Esophagus muscularis mucosa (tissue), 4 donors: ENCODE measurements around the gene SCG2. TPM values are rescaled to one million over a fixed set of nuclear protein-coding genes. Genes with fewer than 3 reads are reported as not detected.

Experiments
- DNase-seq: peaks from one replicate; pipeline ENCODE4 v3.0.0-alpha.2; 2017; ENCODE audit errors: extremely low spot score
- H3K27ac ChIP-seq, 4 donors: fragments of 200-600 bp; sonication (generic); replicated peaks in 1 of 4; 1 replicate in 3 of 4; 2 replicates in 1 of 4; pipeline ENCODE4 v1.5.1; 2016 to 2019; ENCODE audit warnings: mild to moderate bottlenecking in 1 of 4
- H3K27me3 ChIP-seq, 4 donors: fragments of 200-600 bp; sonication (generic); one replicate each; pipeline versions ENCODE4 v1.5.1 to v1.6.0; 2016 to 2019
- H3K36me3 ChIP-seq, 4 donors: fragments of 200-600 bp; sonication (generic); one replicate each; pipeline ENCODE4 v1.5.1; 2016 to 2019
- H3K4me1 ChIP-seq, 4 donors: fragments of 200-600 bp; sonication (generic); one replicate each; pipeline ENCODE4 v1.5.1; 2016 to 2019
- H3K4me3 ChIP-seq, 4 donors: fragments of 200-600 bp; sonication (generic); 1 replicate in 2 of 4; 2 replicates in 2 of 4; pipeline ENCODE4 v1.5.1; 2016 to 2019; ENCODE audit warnings: mild to moderate bottlenecking in 4 of 4, moderate library complexity in 1 of 4
- H3K9me3 ChIP-seq, 4 donors: fragments of 200-600 bp; sonication (generic); 1 replicate in 3 of 4; 2 replicates in 1 of 4; pipeline ENCODE4 v1.5.1; 2016 to 2019
- CTCF ChIP-seq, 3 experiments: fragments of 200-600 bp in 2 of 3; fragments of 450-650 bp in 1 of 3; sonication (generic) in 2 of 3; IDR thresholded peaks; one replicate each; pipeline ENCODE4 v1.5.1; 2017 to 2019; ENCODE audit warnings: antibody characterized with exemption in 3 of 3, mild to moderate bottlenecking in 2 of 3, moderate library complexity in 1 of 3
- EP300 ChIP-seq: sonication (generic); formaldehyde crosslinking; IDR thresholded peaks from one replicate; pipeline ENCODE4 v1.6.1; 2017; ENCODE audit warnings: antibody characterized with exemption
- POLR2A ChIP-seq: fragments of 450-650 bp; IDR thresholded peaks from one replicate; pipeline ENCODE4 v1.6.1; 2017; ENCODE audit warnings: antibody characterized with exemption, moderate library complexity, mild to moderate bottlenecking, low read depth
- POLR2AphosphoS5 ChIP-seq, 2 donors: sonication (generic); formaldehyde crosslinking; IDR thresholded peaks; one replicate each; pipeline ENCODE4 v1.6.1; 2017; ENCODE audit warnings: antibody characterized with exemption in 2 of 2
- WGBS: methylation state at CpG from one replicate; pipeline ENCODE4 v1.1.5; 2018; 5-methylcytosine and 5-hydroxymethylcytosine counted together
- intact Hi-C: fragments of 100-400 bp; cut with DNase I; formaldehyde crosslinking; loops from one replicate; pipeline ENCODE4 v1.15.1; 2023
- total RNA-seq, 4 donors: library from RNA; depleted of rRNA; stranded (reverse); fragments of >200 nt; gene quantifications; one replicate each; pipeline versions ENCODE4 v1.1.0 to v1.2.1, GENCODE V29; 2016

The SCG2 gene
- total RNA-seq, 4 donors from 2014 or later, result 1.7 to 8.3 (median 3.0) TPM

GRCh38 chr2:223599640-223600380, 2.4 kb downstream of the SCG2 start:
- 55% methylated on average over 6 of the region's 6 CpGs for WGBS
- Histone ChIP-seq H3K4me3 (no peak overlapping the region), H3K36me3 (no peaks in the 10 kb centered on the region), H3K9me3 (no peaks in the 10 kb centered on the region), H3K27ac (no peak overlapping the region), H3K27me3 (no peaks in the 10 kb centered on the region), H3K4me1 (peaks cover 0 to 4% (median 4%) of the 10 kb centered on the region in 4 donors)
- intact Hi-C loops, result loop anchor here (5.0 kb wide), 1 partner anchor 623 kb away; no protein-coding TSS in a partner anchor
- DNase-seq, result no peak
- no peak for TF ChIP-seq EP300
- TF ChIP-seq POLR2AphosphoS5 (IDR thresholded peaks at IDR 0.05), result no peak

GRCh38 chr2:223598994-223599639, 3.0 kb downstream of the SCG2 start:
- WGBS, result 100% methylated on average over 2 of the region's 2 CpGs
- DNase-seq, result no peak
- no peak for TF ChIP-seq POLR2A
- TF ChIP-seq POLR2AphosphoS5 (IDR thresholded peaks at IDR 0.05), result no peak
- no peak for TF ChIP-seq CTCF (IDR thresholded peaks at IDR 0.05)
- no peak for TF ChIP-seq EP300
- intact Hi-C loops, result no loop called here
- peaks cover 0 to 4% (median 4%) of the 10 kb centered on the region in 4 donors for H3K4me1 ChIP-seq
- no peaks in the 10 kb centered on the region for H3K9me3 ChIP-seq
- no peak overlapping the region for H3K4me3 ChIP-seq
- H3K27ac ChIP-seq, result no peak overlapping the region
- H3K36me3 ChIP-seq, result no peaks in the 10 kb centered on the region
- H3K27me3 ChIP-seq, result no peaks in the 10 kb centered on the region

GRCh38 chr2:223597076-223597475, 5.1 kb downstream of the SCG2 start:
- Histone ChIP-seq H3K27ac (no peak overlapping the region), H3K9me3 (no peaks in the 10 kb centered on the region), H3K4me3 (no peak overlapping the region), H3K27me3 (no peaks in the 10 kb centered on the region), H3K4me1 (peaks cover 0 to 4% (median 3%) of the 10 kb centered on the region in 4 donors), H3K36me3 (no peaks in the 10 kb centered on the region)
- no peak for TF ChIP-seq CTCF (IDR thresholded peaks at IDR 0.05)
- no peak for TF ChIP-seq POLR2AphosphoS5 (IDR thresholded peaks at IDR 0.05)
- no peak for TF ChIP-seq EP300
- no peak for TF ChIP-seq POLR2A
- intact Hi-C loops, result no loop called here
- no peak for DNase-seq

GRCh38 chr2:223596208-223596607, 6.0 kb downstream of the SCG2 start:
- intact Hi-C loops, result no loop called here
- TF ChIP-seq POLR2AphosphoS5 (IDR thresholded peaks at IDR 0.05) (no peak), CTCF (IDR thresholded peaks at IDR 0.05) (no peak), POLR2A (no peak), EP300 (no peak)
- Histone ChIP-seq H3K27ac (no peak overlapping the region), H3K36me3 (no peaks in the 10 kb centered on the region), H3K4me3 (no peak overlapping the region), H3K9me3 (no peaks in the 10 kb centered on the region), H3K27me3 (no peaks in the 10 kb centered on the region), H3K4me1 (no peaks in the 10 kb centered on the region)
- DNase-seq, result no peak
- 83% methylated on average over 1 of the region's 1 CpG for WGBS

GRCh38 chr2:223594831-223595230, 7.3 kb downstream of the SCG2 start:
- Histone ChIP-seq H3K4me1 (no peaks in the 10 kb centered on the region), H3K27ac (no peak overlapping the region), H3K36me3 (no peaks in the 10 kb centered on the region), H3K4me3 (no peak overlapping the region), H3K27me3 (no peaks in the 10 kb centered on the region), H3K9me3 (no peaks in the 10 kb centered on the region)
- WGBS, result 61% methylated on average over 4 of the region's 4 CpGs
- TF ChIP-seq POLR2AphosphoS5 (IDR thresholded peaks at IDR 0.05) (no peak), EP300 (no peak), CTCF (IDR thresholded peaks at IDR 0.05) (no peak), POLR2A (no peak)
- intact Hi-C loops, result no loop called here
- no peak for DNase-seq
